MM.1S (cell line): ENCODE measurements around the gene DNAJB8.

ENCODE experiments used
- DNase-seq: peaks from one replicate; pipeline ENCODE4 v3.0.0-alpha.2; 2015
- H2AFZ ChIP-seq: fragments of 300-600 bp; sonication (generic); 2 replicates; pipeline ENCODE4 v1.6.0; 2016; ENCODE audit warnings: antibody characterized with exemption, low read length
- H3F3A ChIP-seq: fragments of 300-600 bp; sonication (generic); 2 replicates; pipeline ENCODE4 v1.6.1; 2016; ENCODE audit warnings: mild to moderate bottlenecking, antibody characterized with exemption, low read length, moderate library complexity, mixed read lengths; ENCODE audit not compliant: insufficient read depth
- H3K27ac ChIP-seq: fragments of 300-600 bp; sonication (generic); 2 replicates; pipeline ENCODE4 v1.5.1; 2016; ENCODE audit warnings: mild to moderate bottlenecking, low read length
- H3K27me3 ChIP-seq: fragments of 300-600 bp; sonication (generic); replicated peaks from 2 replicates; pipeline ENCODE4 v1.6.0; 2016; ENCODE audit warnings: low read length; ENCODE audit not compliant: insufficient read depth
- H3K36me3 ChIP-seq: fragments of 300-600 bp; sonication (generic); replicated peaks from 2 replicates; pipeline ENCODE4 v1.6.1; 2016; ENCODE audit warnings: mild to moderate bottlenecking, low read length, mixed read lengths; ENCODE audit not compliant: insufficient read depth
- H3K4me1 ChIP-seq: fragments of 300-600 bp; sonication (generic); 2 replicates; pipeline ENCODE4 v1.6.1; 2016; ENCODE audit warnings: low read length, mixed read lengths
- H3K4me2 ChIP-seq: fragments of 300-600 bp; sonication (generic); 2 replicates; pipeline ENCODE4 v1.6.0; 2016; ENCODE audit warnings: low read depth, low read length
- H3K4me3 ChIP-seq: fragments of 300-600 bp; sonication (generic); 2 replicates; pipeline ENCODE4 v1.5.1; 2016; ENCODE audit warnings: low read length, mixed read lengths
- H3K79me2 ChIP-seq: fragments of 300-600 bp; sonication (generic); 2 replicates; pipeline ENCODE4 v1.6.1; 2016; ENCODE audit warnings: mixed run types, low read length, mixed read lengths
- H3K9ac ChIP-seq: fragments of 300-600 bp; sonication (generic); 2 replicates; pipeline ENCODE4 v1.6.1; 2016; ENCODE audit warnings: low read length, mixed read lengths
- H3K9me2 ChIP-seq: fragments of 300-600 bp; sonication (generic); replicated peaks from 2 replicates; pipeline ENCODE4 v1.6.1; 2016; ENCODE audit warnings: mild to moderate bottlenecking, low read length, mixed read lengths; ENCODE audit not compliant: insufficient read depth
- H3K9me3 ChIP-seq: fragments of 300-600 bp; sonication (generic); replicated peaks from 2 replicates; pipeline ENCODE4 v1.6.1; 2016; ENCODE audit warnings: mild to moderate bottlenecking, low read length, mixed read lengths; ENCODE audit not compliant: insufficient read depth
- H4K20me1 ChIP-seq: fragments of 300-600 bp; sonication (generic); 2 replicates; pipeline ENCODE4 v1.6.1; 2016; ENCODE audit warnings: mild to moderate bottlenecking, low read length, moderate library complexity, mixed read lengths; ENCODE audit not compliant: insufficient read depth
- CTCF ChIP-seq: fragments of 300-600 bp; sonication (generic); IDR thresholded peaks from 2 replicates; pipeline ENCODE4 v1.5.1; 2016; ENCODE audit warnings: antibody characterized with exemption, low read length, mixed read lengths
- EZH2 ChIP-seq: fragments of 300-600 bp; sonication (generic); optimal IDR thresholded peaks from 2 replicates; pipeline ENCODE3; 2017; ENCODE audit warnings: low read depth, mild to moderate bottlenecking, antibody characterized with exemption, low read length, mixed read lengths
- EZH2phosphoT487 ChIP-seq: fragments of 300-600 bp; sonication (generic); IDR thresholded peaks from 2 replicates; pipeline ENCODE4 v1.6.1; 2018; ENCODE audit warnings: antibody characterized with exemption, low read length

Gene DNAJB8

GRCh38 chr3:128426128-128426921 is 40.4 kb downstream of the DNAJB8 start:
- TF ChIP-seq EZH2phosphoT487 (no peak), CTCF (peak; percentile 63)
- no peak overlapping the region for H3K9ac ChIP-seq
- peaks cover 18% of the 10 kb centered on the region for H3K27me3 ChIP-seq
- no peaks in the 10 kb centered on the region for H3K36me3 ChIP-seq
- H3K9me2 ChIP-seq: no peaks in the 10 kb centered on the region
- H3K4me2 ChIP-seq: peak overlapping the region; percentile 48
- peak; percentile 41 for DNase-seq
- no peaks in the 10 kb centered on the region for H3K79me2 ChIP-seq
- H4K20me1 ChIP-seq: no peaks in the 10 kb centered on the region
- no peak overlapping the region; the same call in 1 of the 2 replicates for H2AFZ ChIP-seq
- no peak overlapping the region for H3K27ac ChIP-seq
- H3F3A ChIP-seq: no peaks in the 10 kb centered on the region
- H3K4me3 ChIP-seq: no peak overlapping the region; the same call in 1 of the 2 replicates
- no peaks in the 10 kb centered on the region for H3K4me1 ChIP-seq
- no peaks in the 10 kb centered on the region for H3K9me3 ChIP-seq

- DNase-seq: no peak
- H3K4me1 ChIP-seq: no peaks in the 10 kb centered on the region
These were observed 40.9 kb downstream of the DNAJB8 start for GRCh38 chr3:128425846-128426127.

GRCh38 chr3:128425142-128425845 is 41.4 kb downstream of the DNAJB8 start:
- no peak overlapping the region for H3K4me2 ChIP-seq
- no peaks in the 10 kb centered on the region for H3K9me3 ChIP-seq
- H3K4me1 ChIP-seq: no peaks in the 10 kb centered on the region
- peaks cover 7% of the 10 kb centered on the region for H3K27me3 ChIP-seq
- H3K4me3 ChIP-seq: no peak overlapping the region
- no peaks in the 10 kb centered on the region for H3K79me2 ChIP-seq
- no peak overlapping the region for H3K9ac ChIP-seq
- H3K27ac ChIP-seq: no peak overlapping the region
- no peaks in the 10 kb centered on the region for H3K36me3 ChIP-seq
- H3F3A ChIP-seq: no peaks in the 10 kb centered on the region
- no peaks in the 10 kb centered on the region for H4K20me1 ChIP-seq
- TF ChIP-seq EZH2 (no peak), CTCF (no peak), EZH2phosphoT487 (no peak)
- DNase-seq: no peak
- H2AFZ ChIP-seq: no peak overlapping the region
- no peaks in the 10 kb centered on the region for H3K9me2 ChIP-seq

More at GRCh38 chr3:128425846-128426127, 40.9 kb downstream of the DNAJB8 start:
- Histone ChIP-seq H3K4me3 (no peak overlapping the region), H2AFZ (no peak overlapping the region; the same call in 1 of the 2 replicates), H3K9me2 (no peaks in the 10 kb centered on the region), H3F3A (no peaks in the 10 kb centered on the region), H3K27me3 (peaks cover 12% of the 10 kb centered on the region), H3K36me3 (no peaks in the 10 kb centered on the region), H3K79me2 (no peaks in the 10 kb centered on the region), H3K9me3 (no peaks in the 10 kb centered on the region), H3K9ac (no peak overlapping the region), H3K4me2 (peak overlapping the region; percentile 48; the same call in 1 of the 2 replicates), H4K20me1 (no peaks in the 10 kb centered on the region), H3K27ac (no peak overlapping the region)
- TF ChIP-seq EZH2phosphoT487: no peak
- TF ChIP-seq EZH2: no peak
- no peak for TF ChIP-seq CTCF
